ENCODE results near the gene HES4.
"Not testable (repeated sequence)": the region's sequence is repeated elsewhere in the genome, so short reads cannot be mapped to it uniquely, and the experiment has no call there.

Gene HES4

GRCh38 chr1:978835-979743 is 20.8 kb downstream of the HES4 start:
- DNase-seq (ENCODE audit: low spot score), result no peak

- no peak for DNase-seq (ENCODE audit: low spot score)
Observed at GRCh38 chr1:978069-978834, 21.6 kb downstream of the HES4 start.

GRCh38 chr1:976791-977190 is 23.1 kb downstream of the HES4 start:
- DNase-seq (ENCODE audit: low spot score), result not testable (repeated sequence)

GRCh38 chr1:975896-976683 is 23.8 kb downstream of the HES4 start:
- no peak for DNase-seq (ENCODE audit: low spot score)

- DNase-seq (ENCODE audit: low spot score), result no peak
Observed at GRCh38 chr1:975365-975764, 24.5 kb downstream of the HES4 start.

- DNase-seq (ENCODE audit: low spot score), result no peak
Observed at GRCh38 chr1:974687-975328, 25.1 kb downstream of the HES4 start.

GRCh38 chr1:974293-974640 is 25.6 kb downstream of the HES4 start:
- DNase-seq (ENCODE audit: low spot score), result no peak

- DNase-seq (ENCODE audit: low spot score), result no peak
Observed at GRCh38 chr1:973459-974292, 26.2 kb downstream of the HES4 start.

GRCh38 chr1:972726-973458 is 27.0 kb downstream of the HES4 start:
- no peak for DNase-seq (ENCODE audit: low spot score)

GRCh38 chr1:971751-972506 is 28.0 kb downstream of the HES4 start:
- DNase-seq (ENCODE audit: low spot score), result no peak

- DNase-seq (ENCODE audit: low spot score), result no peak
Observed at GRCh38 chr1:970973-971730, 28.7 kb downstream of the HES4 start.

GRCh38 chr1:970242-970972 is 29.5 kb downstream of the HES4 start:
- DNase-seq (ENCODE audit: low spot score), result no peak

- DNase-seq (ENCODE audit: low spot score), result no peak
Observed at GRCh38 chr1:969260-969855, 30.5 kb downstream of the HES4 start.

- DNase-seq (ENCODE audit: low spot score), result no peak
Observed at GRCh38 chr1:967466-968343, 32.2 kb downstream of the HES4 start.

- no peak for DNase-seq (ENCODE audit: low spot score)
Observed at GRCh38 chr1:966704-967300, 33.1 kb downstream of the HES4 start.

- no peak for DNase-seq (ENCODE audit: low spot score)
Observed at GRCh38 chr1:966135-966703, 33.7 kb downstream of the HES4 start, which contains the start of gene PLEKHN1. PLEKHN1 (plus strand) TSS chr1:966482; CDS start chr1:966532, 50 bp downstream.

All from putamen (tissue), 1 donor.